Aorta (tissue), 5 donors: Measurements from ENCODE around the gene UCHL5. TPM values are rescaled to one million over a fixed set of nuclear protein-coding genes. Genes with fewer than 3 reads are reported as not detected.

Experiments
- ATAC-seq: fragments of 200-7000 bp; cut with Tn5 transposase; one replicate; pipeline ENCODE4 v1.9.1; 2022; ENCODE audit warnings: moderate library complexity; ENCODE audit not compliant: low FRiP score
- DNase-seq, 2 donors: peaks; one replicate each; pipeline ENCODE4 v3.0.0-alpha.2; 2020
- H3K27ac ChIP-seq, 2 donors: one replicate each; pipeline ENCODE4 v1.5.1; 2013; ENCODE audit warnings: low read length in 2 of 2, mild to moderate bottlenecking in 2 of 2, moderate library complexity in 2 of 2, control low read depth in 1 of 2, inconsistent platforms in 1 of 2, low read depth in 1 of 2
- H3K27me3 ChIP-seq, 2 donors: one replicate each; pipeline ENCODE4 v1.6.1; 2013; ENCODE audit warnings: control low read depth in 1 of 2, low read length in 1 of 2, mild to moderate bottlenecking in 1 of 2, moderate library complexity in 1 of 2; ENCODE audit not compliant: insufficient read depth in 2 of 2, control insufficient read depth in 1 of 2
- H3K36me3 ChIP-seq, 2 donors: one replicate each; pipeline ENCODE4 v1.6.1; 2013; ENCODE audit warnings: control low read depth in 1 of 2, low read length in 1 of 2, mild to moderate bottlenecking in 1 of 2; ENCODE audit not compliant: insufficient read depth in 2 of 2, control insufficient read depth in 1 of 2
- H3K4me1 ChIP-seq, 2 donors: one replicate each; pipeline ENCODE4 v1.6.1; 2013; ENCODE audit warnings: low read length in 2 of 2, control low read depth in 1 of 2, mild to moderate bottlenecking in 1 of 2, moderate library complexity in 1 of 2; ENCODE audit not compliant: insufficient read depth in 2 of 2, control insufficient read depth in 1 of 2
- H3K4me3 ChIP-seq, 2 donors: one replicate each; pipeline ENCODE4 v1.5.1; 2013; ENCODE audit warnings: low read length in 2 of 2, control low read depth in 1 of 2, mild to moderate bottlenecking in 1 of 2
- H3K9me3 ChIP-seq: one replicate; pipeline ENCODE4 v1.6.1; 2013; ENCODE audit warnings: mild to moderate bottlenecking, low read length; ENCODE audit not compliant: control insufficient read depth
- WGBS, 2 donors: extraction: QIAGEN DNeasy Blood & Tissue Kit; methylation state at CpG; one replicate each; pipeline ENCODE4 v1.1.7; 2013; 5-methylcytosine and 5-hydroxymethylcytosine counted together
- intact Hi-C, 2 donors: fragments of 100-400 bp; cut with DNase I; formaldehyde crosslinking; loops; one replicate each; pipeline versions ENCODE4 v1.14.2 to v1.15.0; 2022
- polyA plus RNA-seq, 2 donors: library from polyadenylated mRNA; stranded (reverse); fragments of 200-250 nt; gene quantifications; one replicate each; pipeline ENCODE4 v1.2.3, GENCODE V29; 2013
- total RNA-seq, 2 donors: library from RNA; stranded (reverse); fragmentation: NEBNext Ultra II Directional; extraction: Animal tissue kit (Norgen Biotek cat#: 25700); gene quantifications; one replicate each; pipeline ENCODE4 v1.2.1, GENCODE V29; 2021
- donor health status: healthy with polysubstance abuse.
- donor health status: Bipolar disorder and iron deficiency.
- donor health status: DM: no; HTN: no; CAD: no.
- donor health status: DM: no; HTN: no; CAD: no.
- donor health status: DM: yes; HTN: yes; CAD: no.

The UCHL5 gene
- total and polyA plus RNA-seq, 4 donors: 10.5 to 29.7 (median 22.1) TPM

DNA sequence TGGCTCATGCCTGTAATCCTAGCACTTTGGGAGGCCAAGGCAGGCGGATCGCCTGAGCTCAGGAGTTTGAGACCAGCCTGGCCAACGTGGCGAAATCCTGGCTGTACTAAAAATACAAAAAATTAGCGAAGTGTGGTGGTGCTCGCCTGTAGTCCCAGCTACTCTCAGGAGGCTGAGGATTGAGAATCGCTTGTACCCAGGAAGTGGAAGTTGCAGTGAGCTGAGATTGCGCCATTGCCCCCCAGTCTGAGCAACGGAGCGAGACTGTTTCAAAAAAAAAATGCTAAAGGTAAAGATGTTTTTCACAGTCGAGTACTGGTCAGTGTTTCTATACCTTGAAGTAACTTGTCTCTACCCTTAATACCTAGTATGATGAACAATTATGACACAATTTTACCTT lies 35.0 kb upstream of the UCHL5 start:
- no peaks in the 10 kb centered on the region for H3K27me3 ChIP-seq
- DNase-seq: no peak
- H3K4me3 ChIP-seq: no peak overlapping the region
- intact Hi-C loops: loop anchor here in 1 of 2 donors (5.0 kb wide), 1 partner anchor 33 kb away; no protein-coding TSS in a partner anchor
- no peak for ATAC-seq
- no peaks in the 10 kb centered on the region for H3K4me1 ChIP-seq
- H3K27ac ChIP-seq: no peak overlapping the region
- WGBS, 2 donors: 94 to 96% methylated on average over 11 of the region's 11 CpGs
- no peaks in the 10 kb centered on the region for H3K9me3 ChIP-seq
- H3K36me3 ChIP-seq: peaks cover 0 to 2% of the 10 kb centered on the region in 2 donors

DNA sequence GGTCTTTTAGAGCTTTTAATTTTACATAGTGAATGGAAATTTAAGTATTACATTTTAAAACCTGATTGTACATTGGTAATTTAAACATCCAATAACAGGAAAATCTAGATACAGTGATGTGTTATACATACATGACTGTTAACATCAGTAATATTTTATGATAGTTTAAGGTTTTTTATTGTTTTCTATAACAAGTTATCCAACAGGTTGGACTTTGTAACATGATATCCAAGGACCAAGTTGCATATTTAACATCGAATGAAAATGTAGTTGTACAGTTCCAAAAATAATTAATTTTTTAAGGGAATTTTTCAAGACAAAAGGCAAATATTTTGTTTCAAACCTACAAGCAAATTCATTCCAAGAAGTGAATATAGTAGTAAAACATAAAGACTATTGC lies 31.7 kb upstream of the UCHL5 start:
- WGBS, 2 donors: 5 to 30% methylated on average over 1 of the region's 1 CpG
- peaks cover 0 to 2% of the 10 kb centered on the region in 2 donors for H3K36me3 ChIP-seq
- DNase-seq (no peak), ATAC-seq (no peak)
- H3K4me1 ChIP-seq: no peaks in the 10 kb centered on the region
- H3K9me3 ChIP-seq: no peaks in the 10 kb centered on the region
- intact Hi-C loops: loop anchor here in 1 of 2 donors (5.0 kb wide), 1 partner anchor 36 kb away; no protein-coding TSS in a partner anchor
- no peak overlapping the region for H3K4me3 ChIP-seq
- no peak overlapping the region for H3K27ac ChIP-seq
- no peaks in the 10 kb centered on the region for H3K27me3 ChIP-seq

DNA sequence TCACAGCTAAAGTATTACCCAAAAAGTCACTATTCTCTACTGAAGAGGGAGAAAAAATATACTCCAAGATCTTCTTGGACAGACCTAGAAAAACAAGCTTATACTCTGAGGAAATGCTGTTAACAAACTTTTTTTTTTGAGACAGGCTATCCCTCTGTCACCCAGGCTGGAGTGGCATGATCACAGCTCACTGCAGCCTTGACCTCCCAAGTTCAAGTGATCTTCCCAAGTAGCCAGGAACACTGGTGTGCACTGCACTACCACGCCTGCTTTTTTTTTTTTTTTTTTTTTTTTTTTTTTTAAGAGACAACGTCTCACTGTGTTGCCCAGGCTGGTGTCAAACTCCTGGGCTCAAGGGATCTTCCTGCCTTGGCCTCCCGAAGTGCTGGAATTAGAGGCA lies 28.7 kb upstream of the UCHL5 start:
- H3K27ac ChIP-seq: no peak overlapping the region

DNA sequence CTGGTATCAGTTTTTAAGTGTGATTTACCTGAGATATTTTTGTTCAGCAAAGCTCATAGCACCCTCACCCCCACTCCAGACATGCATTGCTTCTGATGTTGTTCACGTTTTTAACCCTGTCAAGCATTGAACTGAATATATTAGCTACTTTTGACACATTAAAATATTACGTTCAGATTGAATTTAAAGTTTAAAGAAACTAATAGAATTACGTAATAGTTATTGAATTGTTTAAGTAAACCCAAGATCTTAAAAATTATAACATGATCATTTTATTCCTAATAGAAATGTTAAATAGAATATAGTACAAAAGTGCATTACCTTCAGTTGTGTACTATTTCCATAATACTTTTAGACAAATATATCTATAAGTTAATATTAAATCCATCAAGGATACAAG lies 27.2 kb upstream of the UCHL5 start:
- H3K27ac ChIP-seq: no peak overlapping the region
- 85 to 88% methylated on average over 3 of the region's 3 CpGs for WGBS, 2 donors
- no peaks in the 10 kb centered on the region for H3K4me1 ChIP-seq
- no peak overlapping the region for H3K4me3 ChIP-seq
- ATAC-seq (no peak), DNase-seq (no peak)
- no peaks in the 10 kb centered on the region for H3K27me3 ChIP-seq
- peaks cover 0 to 7% of the 10 kb centered on the region in 2 donors for H3K36me3 ChIP-seq
- intact Hi-C loops: no loop called here
- no peaks in the 10 kb centered on the region for H3K9me3 ChIP-seq

More for the DNA sequence above, 28.7 kb upstream of the UCHL5 start:
- no peaks in the 10 kb centered on the region for H3K4me1 ChIP-seq
- H3K36me3 ChIP-seq: peaks cover 0 to 4% of the 10 kb centered on the region in 2 donors
- 28 to 44% methylated on average over 3 of the region's 3 CpGs for WGBS, 2 donors
- no peak overlapping the region for H3K4me3 ChIP-seq
- no peaks in the 10 kb centered on the region for H3K9me3 ChIP-seq
- DNase-seq: no peak
- intact Hi-C loops: no loop called here
- H3K27me3 ChIP-seq: no peaks in the 10 kb centered on the region
- no peak for ATAC-seq

DNA sequence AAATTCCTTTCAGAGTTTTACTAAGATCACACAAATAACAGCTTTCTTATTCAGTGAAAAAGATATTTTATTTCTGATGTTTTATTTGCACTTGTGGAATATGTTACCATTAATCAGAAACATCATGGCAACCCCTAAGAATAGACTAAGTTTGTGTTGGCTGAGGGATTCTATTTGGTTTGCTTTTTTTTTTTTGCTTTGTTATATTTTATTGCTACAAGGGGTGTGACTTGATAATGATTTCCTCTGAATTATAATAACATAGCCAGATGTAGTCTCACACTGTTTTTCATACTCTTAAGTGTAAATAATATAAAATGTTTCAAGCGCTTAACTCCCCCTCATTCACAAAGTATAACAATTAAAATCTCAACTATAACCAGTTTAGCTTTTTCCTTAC lies 26.1 kb upstream of the UCHL5 start:
- Histone ChIP-seq H3K4me1 (no peaks in the 10 kb centered on the region), H3K4me3 (no peak overlapping the region), H3K9me3 (no peaks in the 10 kb centered on the region), H3K27ac (no peak overlapping the region), H3K36me3 (peaks cover 0 to 7% of the 10 kb centered on the region in 2 donors), H3K27me3 (no peaks in the 10 kb centered on the region)
- intact Hi-C loops: no loop called here
- no peak for ATAC-seq
- 24 to 40% methylated on average over 1 of the region's 1 CpG for WGBS, 2 donors
- no peak for DNase-seq

DNA sequence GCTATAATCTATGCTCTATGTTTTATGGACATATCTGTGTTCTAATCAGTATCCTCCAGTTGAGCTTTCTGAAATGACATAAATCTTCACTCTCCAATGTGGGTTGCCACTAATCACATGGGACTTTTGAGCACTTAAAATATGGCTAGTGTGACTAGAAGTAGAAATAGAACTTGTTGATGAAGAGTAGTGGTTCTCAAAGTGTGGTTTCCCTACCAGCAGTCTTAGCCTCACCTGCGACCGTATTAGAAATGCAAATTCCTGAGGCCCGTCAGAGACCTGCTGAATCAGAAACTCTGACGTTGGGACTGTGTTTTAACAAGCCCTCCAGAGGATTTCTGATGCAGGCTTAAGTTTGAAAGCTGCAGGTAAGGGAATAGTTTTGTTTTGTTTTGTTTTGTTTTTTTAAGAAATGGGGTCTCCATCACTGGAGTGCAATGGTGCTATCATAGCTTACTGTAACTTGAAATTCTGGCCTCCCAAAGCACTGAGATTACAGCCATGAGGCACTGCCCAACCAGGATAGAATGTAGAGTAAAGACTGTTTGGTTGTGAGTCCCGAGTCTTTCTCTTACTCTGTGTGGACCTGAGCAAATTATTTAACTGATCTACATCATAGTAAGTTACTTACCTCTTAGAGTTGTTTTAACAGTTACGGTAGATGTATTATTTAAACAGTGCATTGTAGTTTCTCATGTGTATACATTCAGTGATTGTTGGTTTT lies 24.4 kb upstream of the UCHL5 start:
- whole genome bisulfite sequencing, 2 donors: 88 to 89% methylated on average over 6 of the region's 6 CpGs
- H3K36me3 ChIP-seq: peaks cover 0 to 7% of the 10 kb centered on the region in 2 donors
- DNase-seq (no peak), ATAC-seq (no peak)
- H3K4me3 ChIP-seq: no peak overlapping the region
- no peaks in the 10 kb centered on the region for H3K27me3 ChIP-seq
- H3K4me1 ChIP-seq: no peaks in the 10 kb centered on the region
- no peak overlapping the region for H3K27ac ChIP-seq
- intact Hi-C loops: no loop called here
- H3K9me3 ChIP-seq: no peaks in the 10 kb centered on the region

DNA sequence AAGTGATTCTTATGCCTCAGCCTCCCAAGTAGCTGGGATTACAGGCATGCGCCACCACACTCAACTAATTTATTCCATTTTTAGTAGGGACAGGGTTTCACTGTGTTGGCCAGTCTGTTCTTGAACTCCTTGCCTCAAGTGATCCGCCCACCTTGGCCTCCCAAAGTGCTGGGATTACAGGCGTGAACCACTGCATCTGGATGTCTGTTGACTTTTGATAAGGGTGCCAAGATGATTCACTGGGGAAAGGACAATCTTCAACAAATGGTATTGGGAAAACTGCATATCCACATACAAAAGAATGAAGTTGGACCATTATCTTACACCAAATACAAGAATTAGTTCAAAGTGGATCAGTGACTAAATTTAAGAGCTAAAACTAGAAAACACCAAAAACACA lies 20.0 kb upstream of the UCHL5 start:
- Histone ChIP-seq H3K36me3 (peaks cover 0 to 9% of the 10 kb centered on the region in 2 donors), H3K27ac (no peak overlapping the region)
- intact Hi-C loops: no loop called here

DNA sequence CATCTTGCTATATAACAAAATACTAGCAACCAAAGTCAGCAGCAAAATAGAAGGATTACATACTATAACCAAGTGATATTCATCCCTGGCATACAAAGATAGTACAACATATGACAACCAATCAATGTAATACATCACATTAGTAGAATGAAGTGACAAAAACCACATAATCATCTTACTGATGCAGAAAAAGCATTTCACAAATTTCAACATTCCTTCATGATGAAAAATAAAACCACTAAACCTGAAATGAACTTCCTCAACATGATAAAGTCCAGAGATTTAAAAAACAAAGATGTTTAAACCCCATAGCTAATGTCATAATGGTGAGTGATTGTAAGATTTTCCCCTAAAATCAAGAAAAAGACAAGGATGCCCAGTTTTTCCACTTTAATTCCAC lies 18.8 kb upstream of the UCHL5 start:
- H3K27ac ChIP-seq: no peak overlapping the region
- peaks cover 0 to 4% of the 10 kb centered on the region in 2 donors for H3K36me3 ChIP-seq
- no peak overlapping the region for H3K4me3 ChIP-seq
- no peak for ATAC-seq
- H3K9me3 ChIP-seq: no peaks in the 10 kb centered on the region
- intact Hi-C loops: no loop called here
- no peak for DNase-seq
- H3K27me3 ChIP-seq: no peaks in the 10 kb centered on the region
- no peaks in the 10 kb centered on the region for H3K4me1 ChIP-seq

More for the DNA sequence above, 20.0 kb upstream of the UCHL5 start:
- DNase-seq (no peak), ATAC-seq (no peak)
- H3K4me3 ChIP-seq: no peak overlapping the region
- H3K27me3 ChIP-seq: no peaks in the 10 kb centered on the region
- no peaks in the 10 kb centered on the region for H3K9me3 ChIP-seq
- no peaks in the 10 kb centered on the region for H3K4me1 ChIP-seq
- 92 to 95% methylated on average over 3 of the region's 3 CpGs for WGBS, 2 donors

DNA sequence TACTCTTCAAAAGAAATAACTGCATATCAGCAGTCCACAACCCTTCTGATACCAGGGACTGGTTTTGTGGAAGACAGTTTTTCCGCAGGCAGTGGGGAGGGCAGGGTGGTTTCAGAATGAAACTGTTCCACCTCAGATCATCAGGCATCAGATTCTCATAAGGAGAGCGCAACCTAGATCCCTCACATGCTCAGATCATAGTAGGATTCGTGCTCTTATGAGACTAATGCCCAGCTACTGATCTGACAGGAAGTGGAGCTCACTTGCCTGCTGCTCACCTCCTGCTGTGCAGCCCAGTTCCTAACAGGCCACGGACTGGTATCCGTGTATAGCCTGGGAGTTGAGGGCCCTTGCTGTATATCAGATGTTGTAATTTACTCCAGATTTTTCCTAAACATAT lies 11.8 kb upstream of the UCHL5 start:
- Histone ChIP-seq H3K4me3 (no peak overlapping the region), H3K9me3 (no peaks in the 10 kb centered on the region), H3K27ac (no peak overlapping the region), H3K36me3 (peaks cover 0 to 3% of the 10 kb centered on the region in 2 donors), H3K4me1 (peaks cover 0 to 2% of the 10 kb centered on the region in 2 donors), H3K27me3 (no peaks in the 10 kb centered on the region)
- ATAC-seq (no peak), DNase-seq (no peak)
- intact Hi-C loops: no loop called here
- 61 to 69% methylated on average over 5 of the region's 5 CpGs for WGBS, 2 donors
